Esophagus squamous epithelium (tissue), 5 donors: ENCODE results near the gene TTYH2. TPM values are rescaled to one million over a fixed set of nuclear protein-coding genes. Genes with fewer than 3 reads are reported as not detected.

Experiments
- DNase-seq: peaks from one replicate; lab custom pipeline; 2025; lab: John Stamatoyannopoulos, UW
- H3K27ac ChIP-seq, 4 donors: fragments of 200-600 bp; sonication (generic); one replicate each; pipeline ENCODE4 v1.5.1; 2016 to 2019; ENCODE audit warnings: mild to moderate bottlenecking in 1 of 4
- H3K27me3 ChIP-seq, 4 donors: fragments of 200-600 bp; sonication (generic); 1 replicate in 3 of 4; 2 replicates in 1 of 4; pipeline versions ENCODE4 v1.5.1 to v1.6.0; 2017 to 2021; ENCODE audit warnings: antibody characterized with exemption in 1 of 4
- H3K36me3 ChIP-seq, 3 donors: fragments of 200-600 bp; sonication (generic); one replicate each; pipeline ENCODE4 v1.5.1; 2016 to 2019
- H3K4me1 ChIP-seq, 3 donors: fragments of 200-600 bp; sonication (generic); one replicate each; pipeline ENCODE4 v1.5.1; 2017 to 2019
- H3K4me3 ChIP-seq, 4 donors: fragments of 200-600 bp; sonication (generic); 1 replicate in 3 of 4; 2 replicates in 1 of 4; pipeline ENCODE4 v1.5.1; 2016 to 2019; ENCODE audit warnings: mild to moderate bottlenecking in 2 of 4, moderate library complexity in 1 of 4
- H3K9me3 ChIP-seq, 3 donors: fragments of 200-600 bp; sonication (generic); one replicate each; pipeline ENCODE4 v1.5.1; 2016 to 2019
- CTCF ChIP-seq, 6 experiments: fragments of 450-650 bp in 4 of 6; fragments of 200-600 bp in 2 of 6; sonication (generic) in 2 of 6; IDR thresholded peaks; one replicate each; pipeline ENCODE4 v1.5.1; 2016 to 2019; ENCODE audit warnings: antibody characterized with exemption in 6 of 6, mild to moderate bottlenecking in 4 of 6, moderate library complexity in 4 of 6
- POLR2A ChIP-seq, 4 donors: fragments of 450-650 bp; IDR thresholded peaks; one replicate each; pipeline ENCODE4 v1.6.1; 2017; ENCODE audit warnings: antibody characterized with exemption in 4 of 4, mild to moderate bottlenecking in 4 of 4, moderate library complexity in 3 of 4
- WGBS, 2 donors: methylation state at CpG; one replicate each; pipeline ENCODE4 v1.1.5; 2018; 5-methylcytosine and 5-hydroxymethylcytosine counted together
- intact Hi-C: fragments of 100-400 bp; cut with DNase I; formaldehyde crosslinking; loops from one replicate; pipeline ENCODE4 v1.15.0; 2022
- total RNA-seq, 4 donors: library from RNA; depleted of rRNA; stranded (reverse); fragments of >200 nt; gene quantifications; one replicate each; pipeline ENCODE4 v1.1.0, GENCODE V29; 2016
- donor health status: DM: yes; HTN: yes; CAD: no.

Gene TTYH2
- total RNA-seq, 4 donors from 2014 or later = 0.35 to 6.7 (median 1.8) TPM

- WGBS, 2 donors = 52 to 71% methylated on average over 7 to 10 of the region's 12 CpGs
- H3K27me3 ChIP-seq = no peaks in the 10 kb centered on the region
Measured at GRCh38 chr17:74250324-74250995, 37.1 kb downstream of the TTYH2 start.

GRCh38 chr17:74251051-74251450 lies 37.7 kb downstream of the TTYH2 start:
- intact Hi-C loops = no loop called here
- Histone ChIP-seq H3K4me3 (no peak overlapping the region), H3K27ac (no peak overlapping the region), H3K9me3 (no peaks in the 10 kb centered on the region), H3K36me3 (peaks cover 0 to 11% (median 0%) of the 10 kb centered on the region in 3 donors), H3K27me3 (no peaks in the 10 kb centered on the region), H3K4me1 (peaks cover 0 to 2% (median 0%) of the 10 kb centered on the region in 3 donors)
- TF ChIP-seq CTCF (IDR thresholded peaks at IDR 0.05) (no peak), POLR2A (IDR thresholded peaks at IDR 0.05) (no peak)
- DNase-seq = no peak
- WGBS, 2 donors = 86 to 89% methylated on average over 7 to 8 of the region's 8 CpGs

More at GRCh38 chr17:74250324-74250995, 37.1 kb downstream of the TTYH2 start:
- TF ChIP-seq CTCF (IDR thresholded peaks at IDR 0.05) (no peak), POLR2A (IDR thresholded peaks at IDR 0.05) (no peak)
- intact Hi-C loops = no loop called here
- no peaks in the 10 kb centered on the region for H3K9me3 ChIP-seq
- H3K4me1 ChIP-seq = peaks cover 0 to 8% (median 0%) of the 10 kb centered on the region in 3 donors
- H3K27ac ChIP-seq = no peak overlapping the region
- DNase-seq = no peak
- no peak overlapping the region for H3K4me3 ChIP-seq
- peaks cover 0 to 11% (median 0%) of the 10 kb centered on the region in 3 donors for H3K36me3 ChIP-seq

GRCh38 chr17:74251569-74251968 lies 38.2 kb downstream of the TTYH2 start:
- TF ChIP-seq CTCF (IDR thresholded peaks at IDR 0.05) = no peak
- TF ChIP-seq POLR2A (IDR thresholded peaks at IDR 0.05) = no peak
- H3K36me3 ChIP-seq = peaks cover 0 to 11% (median 0%) of the 10 kb centered on the region in 3 donors
- H3K9me3 ChIP-seq = no peaks in the 10 kb centered on the region
- H3K4me1 ChIP-seq = no peaks in the 10 kb centered on the region
- 84 to 85% methylated on average over 6 of the region's 6 CpGs for WGBS, 2 donors
- H3K4me3 ChIP-seq = no peak overlapping the region
- no peaks in the 10 kb centered on the region for H3K27me3 ChIP-seq
- intact Hi-C loops = no loop called here
- H3K27ac ChIP-seq = no peak overlapping the region
- DNase-seq = no peak

- Histone ChIP-seq H3K36me3 (peaks cover 0 to 11% (median 0%) of the 10 kb centered on the region in 3 donors), H3K27ac (no peak overlapping the region), H3K27me3 (no peaks in the 10 kb centered on the region), H3K9me3 (no peaks in the 10 kb centered on the region), H3K4me3 (no peak overlapping the region), H3K4me1 (no peaks in the 10 kb centered on the region)
- TF ChIP-seq CTCF (IDR thresholded peaks at IDR 0.05) (no peak), POLR2A (IDR thresholded peaks at IDR 0.05) (no peak)
- WGBS, 2 donors = 60 to 93% methylated on average over 1 to 2 of the region's 8 CpGs
- no peak for DNase-seq
- intact Hi-C loops = no loop called here
Measured at GRCh38 chr17:74252211-74252610, 38.8 kb downstream of the TTYH2 start.

GRCh38 chr17:74253036-74253435 lies 39.7 kb downstream of the TTYH2 start:
- no peak for DNase-seq
- H3K36me3 ChIP-seq = peaks cover 0 to 11% (median 0%) of the 10 kb centered on the region in 3 donors
- no peaks in the 10 kb centered on the region for H3K27me3 ChIP-seq
- no peaks in the 10 kb centered on the region for H3K9me3 ChIP-seq
- TF ChIP-seq POLR2A (IDR thresholded peaks at IDR 0.05) (no peak), CTCF (IDR thresholded peaks at IDR 0.05) (no peak)
- intact Hi-C loops = no loop called here
- 73 to 79% methylated on average over 2 to 3 of the region's 13 CpGs for WGBS, 2 donors
- no peak overlapping the region for H3K4me3 ChIP-seq
- H3K4me1 ChIP-seq = no peaks in the 10 kb centered on the region
- no peak overlapping the region for H3K27ac ChIP-seq
